ENCODE measurements around the gene CCDC33. TPM values are rescaled to one million over a fixed set of nuclear protein-coding genes. Genes with fewer than 3 reads are reported as not detected.
A peak's percentile ranks its signal among the peaks of the same experiment; 100 is the strongest.

The CCDC33 gene
- total and polyA plus RNA-seq, 10 of the 15 experiments (the other 5 are each of a cell fraction or from before 2014, with no cell fraction given), result 0.57 to 5.8 (median 4.3) TPM

DNA sequence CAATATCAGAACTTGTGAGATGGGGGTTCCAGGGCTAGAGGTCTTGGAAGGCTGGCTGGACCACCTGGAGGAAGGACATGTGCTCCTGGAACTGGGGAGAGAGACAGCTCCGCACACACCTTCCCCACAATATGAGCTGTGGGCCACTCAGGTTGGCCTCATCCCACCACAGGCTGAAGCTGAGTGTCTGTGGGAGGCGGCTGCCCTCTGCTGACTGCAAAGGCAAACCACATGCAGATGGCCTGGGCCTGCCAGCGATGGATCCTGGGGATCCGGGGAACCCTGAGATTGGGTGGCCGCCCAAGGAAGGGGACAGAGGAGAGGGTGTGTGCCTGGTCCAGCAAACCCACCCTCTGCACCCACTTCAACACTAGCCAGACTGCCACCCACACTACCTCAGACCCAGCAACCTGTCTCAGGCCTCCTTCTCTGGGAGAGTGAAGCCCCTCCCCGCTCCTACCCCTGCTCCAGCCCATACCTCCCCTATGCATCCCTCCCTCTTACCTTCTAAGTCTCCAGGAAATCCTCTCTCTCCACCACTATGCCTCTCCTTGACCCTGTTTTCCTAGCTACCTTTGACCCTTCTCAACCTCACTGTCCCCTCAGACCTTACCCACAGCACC, 86.5 kb downstream of the CCDC33 start (continued):
- TF ChIP-seq, protein P1, sequence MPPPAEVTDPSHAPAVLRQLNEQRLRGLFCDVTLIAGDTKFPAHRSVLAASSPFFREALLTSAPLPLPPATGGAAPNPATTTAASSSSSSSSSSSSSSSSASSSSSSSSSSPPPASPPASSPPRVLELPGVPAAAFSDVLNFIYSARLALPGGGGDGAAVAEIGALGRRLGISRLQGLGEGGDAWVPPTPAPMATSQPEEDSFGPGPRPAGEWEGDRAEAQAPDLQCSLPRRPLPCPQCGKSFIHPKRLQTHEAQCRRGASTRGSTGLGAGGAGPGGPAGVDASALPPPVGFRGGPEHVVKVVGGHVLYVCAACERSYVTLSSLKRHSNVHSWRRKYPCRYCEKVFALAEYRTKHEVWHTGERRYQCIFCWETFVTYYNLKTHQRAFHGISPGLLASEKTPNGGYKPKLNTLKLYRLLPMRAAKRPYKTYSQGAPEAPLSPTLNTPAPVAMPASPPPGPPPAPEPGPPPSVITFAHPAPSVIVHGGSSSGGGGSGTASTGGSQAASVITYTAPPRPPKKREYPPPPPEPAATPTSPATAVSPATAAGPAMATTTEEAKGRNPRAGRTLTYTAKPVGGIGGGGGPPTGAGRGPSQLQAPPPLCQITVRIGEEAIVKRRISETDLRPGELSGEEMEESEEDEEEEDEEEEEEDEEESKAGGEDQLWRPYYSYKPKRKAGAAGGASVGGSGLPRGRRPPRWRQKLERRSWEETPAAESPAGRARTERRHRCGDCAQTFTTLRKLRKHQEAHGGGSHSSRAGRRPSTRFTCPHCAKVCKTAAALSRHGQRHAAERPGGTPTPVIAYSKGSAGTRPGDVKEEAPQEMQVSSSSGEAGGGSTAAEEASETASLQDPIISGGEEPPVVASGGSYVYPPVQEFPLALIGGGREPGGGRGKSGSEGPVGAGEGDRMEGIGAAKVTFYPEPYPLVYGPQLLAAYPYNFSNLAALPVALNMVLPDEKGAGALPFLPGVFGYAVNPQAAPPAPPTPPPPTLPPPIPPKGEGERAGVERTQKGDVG (CRISPR knock-in tag; IDR thresholded peaks at IDR 0.05), result no peak
- TF ChIP-seq, protein P2, sequence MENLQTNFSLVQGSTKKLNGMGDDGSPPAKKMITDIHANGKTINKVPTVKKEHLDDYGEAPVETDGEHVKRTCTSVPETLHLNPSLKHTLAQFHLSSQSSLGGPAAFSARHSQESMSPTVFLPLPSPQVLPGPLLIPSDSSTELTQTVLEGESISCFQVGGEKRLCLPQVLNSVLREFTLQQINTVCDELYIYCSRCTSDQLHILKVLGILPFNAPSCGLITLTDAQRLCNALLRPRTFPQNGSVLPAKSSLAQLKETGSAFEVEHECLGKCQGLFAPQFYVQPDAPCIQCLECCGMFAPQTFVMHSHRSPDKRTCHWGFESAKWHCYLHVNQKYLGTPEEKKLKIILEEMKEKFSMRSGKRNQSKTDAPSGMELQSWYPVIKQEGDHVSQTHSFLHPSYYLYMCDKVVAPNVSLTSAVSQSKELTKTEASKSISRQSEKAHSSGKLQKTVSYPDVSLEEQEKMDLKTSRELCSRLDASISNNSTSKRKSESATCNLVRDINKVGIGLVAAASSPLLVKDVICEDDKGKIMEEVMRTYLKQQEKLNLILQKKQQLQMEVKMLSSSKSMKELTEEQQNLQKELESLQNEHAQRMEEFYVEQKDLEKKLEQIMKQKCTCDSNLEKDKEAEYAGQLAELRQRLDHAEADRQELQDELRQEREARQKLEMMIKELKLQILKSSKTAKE (IDR thresholded peaks at IDR 0.05; ENCODE audit: low read depth, poor library complexity, severe bottlenecking), result no peak
- TF ChIP-seq, protein P3, sequence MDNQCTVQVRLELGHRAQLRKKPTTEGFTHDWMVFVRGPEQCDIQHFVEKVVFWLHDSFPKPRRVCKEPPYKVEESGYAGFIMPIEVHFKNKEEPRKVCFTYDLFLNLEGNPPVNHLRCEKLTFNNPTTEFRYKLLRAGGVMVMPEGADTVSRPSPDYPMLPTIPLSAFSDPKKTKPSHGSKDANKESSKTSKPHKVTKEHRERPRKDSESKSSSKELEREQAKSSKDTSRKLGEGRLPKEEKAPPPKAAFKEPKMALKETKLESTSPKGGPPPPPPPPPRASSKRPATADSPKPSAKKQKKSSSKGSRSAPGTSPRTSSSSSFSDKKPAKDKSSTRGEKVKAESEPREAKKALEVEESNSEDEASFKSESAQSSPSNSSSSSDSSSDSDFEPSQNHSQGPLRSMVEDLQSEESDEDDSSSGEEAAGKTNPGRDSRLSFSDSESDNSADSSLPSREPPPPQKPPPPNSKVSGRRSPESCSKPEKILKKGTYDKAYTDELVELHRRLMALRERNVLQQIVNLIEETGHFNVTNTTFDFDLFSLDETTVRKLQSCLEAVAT (IDR thresholded peaks at IDR 0.05), result no peak
- TF ChIP-seq ZBED1 (IDR thresholded peaks at IDR 0.05; ENCODE audit: borderline replicate concordance) (no peak), CTCF (IDR thresholded peaks at IDR 0.05 in 2 of 3, conservative IDR thresholded peaks at IDR 0.05 in 1 of 3; ENCODE audit: control insufficient read depth in 2 of 3, extremely low read depth in 1 of 3, insufficient read depth in 1 of 3, low read depth in 3 of 3, low read length in 3 of 3) (peak; percentile 94 to 96 (median 94)), ZNF384 (IDR thresholded peaks at IDR 0.05; ENCODE audit: borderline replicate concordance, low read depth, low read length) (no peak), KDM1A (IDR thresholded peaks at IDR 0.05; ENCODE audit: borderline replicate concordance) (no peak), HDAC2 (IDR thresholded peaks at IDR 0.05) (no peak), IRF4 (IDR thresholded peaks at IDR 0.05; ENCODE audit: low read depth, low read length) (0 out of 2 replicates have a peak, but pooled peaks have one; percentile 13), SIN3A (IDR thresholded peaks at IDR 0.05; ENCODE audit: low read depth, low read length) (no peak), ESRRA (IDR thresholded peaks at IDR 0.05; ENCODE audit: low read length) (no peak), PAX8 (IDR thresholded peaks at IDR 0.05) (no peak), ZZZ3 (IDR thresholded peaks at IDR 0.05; ENCODE audit: control insufficient read depth, insufficient read length, low read depth) (no peak), PML (IDR thresholded peaks at IDR 0.05; ENCODE audit: low read length) (no peak), BHLHE40 (IDR thresholded peaks at IDR 0.05; ENCODE audit: borderline replicate concordance in 1 of 2, low read depth in 2 of 2, low read length in 1 of 2) (peak; percentile 15 to 22; a peak in 1 of 4 replicates), LARP7 (IDR thresholded peaks at IDR 0.05) (0 out of 2 replicates have a peak, but pooled peaks have one; percentile 35), YY1 (IDR thresholded peaks at IDR 0.05; ENCODE audit: low read depth, low read length) (peak; percentile 61; the same call in 1 of the 2 replicates)
- TF ChIP-seq, protein P4, sequence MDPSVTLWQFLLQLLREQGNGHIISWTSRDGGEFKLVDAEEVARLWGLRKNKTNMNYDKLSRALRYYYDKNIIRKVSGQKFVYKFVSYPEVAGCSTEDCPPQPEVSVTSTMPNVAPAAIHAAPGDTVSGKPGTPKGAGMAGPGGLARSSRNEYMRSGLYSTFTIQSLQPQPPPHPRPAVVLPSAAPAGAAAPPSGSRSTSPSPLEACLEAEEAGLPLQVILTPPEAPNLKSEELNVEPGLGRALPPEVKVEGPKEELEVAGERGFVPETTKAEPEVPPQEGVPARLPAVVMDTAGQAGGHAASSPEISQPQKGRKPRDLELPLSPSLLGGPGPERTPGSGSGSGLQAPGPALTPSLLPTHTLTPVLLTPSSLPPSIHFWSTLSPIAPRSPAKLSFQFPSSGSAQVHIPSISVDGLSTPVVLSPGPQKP (IDR thresholded peaks at IDR 0.05; ENCODE audit: low read depth, low read length), result no peak
- TF ChIP-seq, protein P5, sequence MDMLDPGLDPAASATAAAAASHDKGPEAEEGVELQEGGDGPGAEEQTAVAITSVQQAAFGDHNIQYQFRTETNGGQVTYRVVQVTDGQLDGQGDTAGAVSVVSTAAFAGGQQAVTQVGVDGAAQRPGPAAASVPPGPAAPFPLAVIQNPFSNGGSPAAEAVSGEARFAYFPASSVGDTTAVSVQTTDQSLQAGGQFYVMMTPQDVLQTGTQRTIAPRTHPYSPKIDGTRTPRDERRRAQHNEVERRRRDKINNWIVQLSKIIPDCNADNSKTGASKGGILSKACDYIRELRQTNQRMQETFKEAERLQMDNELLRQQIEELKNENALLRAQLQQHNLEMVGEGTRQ (IDR thresholded peaks at IDR 0.05; ENCODE audit: borderline replicate concordance, low read depth, low read length), result no peak

Measured in GM12878 (cell line).